Natural killer cell (primary cell): Measurements from ENCODE around the gene ERN1. TPM values are rescaled to one million over a fixed set of nuclear protein-coding genes. Genes with fewer than 3 reads are reported as not detected.

Source experiments
- ATAC-seq, 3 donors: fragments of 150-1000 bp in 2 of 3; fragments of 200-7000 bp in 1 of 3; cut with Tn5 transposase; 1 replicate in 1 of 3; 2 replicates in 2 of 3; pipeline ENCODE4 v1.10.0; 2021; ENCODE audit warnings: mild to moderate bottlenecking in 2 of 3, moderate library complexity in 2 of 3
- DNase-seq, 2 donors: peaks; one replicate each; pipeline versions ENCODE4 v3.0.0 to v3.0.0-alpha.2; 2013 to 2021; ENCODE audit warnings: mixed read lengths in 1 of 2
- H3K27ac ChIP-seq: one replicate; pipeline ENCODE4 v1.5.1; 2013; ENCODE audit warnings: mild to moderate bottlenecking, low read length
- H3K27me3 ChIP-seq: one replicate; pipeline ENCODE4 v1.6.1; 2013; ENCODE audit warnings: low read length; ENCODE audit not compliant: control insufficient read depth, insufficient read depth
- H3K36me3 ChIP-seq: one replicate; pipeline ENCODE4 v1.6.1; 2013; ENCODE audit warnings: low read length; ENCODE audit not compliant: control insufficient read depth, insufficient read depth
- H3K4me1 ChIP-seq: one replicate; pipeline ENCODE4 v1.6.1; 2013; ENCODE audit warnings: low read length; ENCODE audit not compliant: control insufficient read depth, insufficient read depth
- H3K4me3 ChIP-seq: one replicate; pipeline ENCODE4 v1.5.1; 2013; ENCODE audit warnings: low read length
- H3K9me3 ChIP-seq: one replicate; pipeline ENCODE4 v1.6.1; 2013; ENCODE audit warnings: low read length; ENCODE audit not compliant: control insufficient read depth, insufficient read depth
- H3K27ac Mint-ChIP-seq, 2 donors: one replicate each; pipeline ENCODE4 v1.8.0; 2022; ENCODE audit warnings: mild to moderate bottlenecking in 2 of 2, mixed read lengths in 2 of 2, moderate library complexity in 1 of 2
- H3K27me3 Mint-ChIP-seq, 2 donors: one replicate each; pipeline ENCODE4 v1.8.0; 2022; ENCODE audit warnings: low read depth in 2 of 2, mixed read lengths in 2 of 2
- H3K36me3 Mint-ChIP-seq: one replicate; pipeline ENCODE4 v1.8.0; 2022; ENCODE audit warnings: mixed read lengths
- H3K4me1 Mint-ChIP-seq, 2 donors: one replicate each; pipeline ENCODE4 v1.8.0; 2022; ENCODE audit warnings: mixed read lengths in 2 of 2
- H3K4me3 Mint-ChIP-seq: one replicate; pipeline ENCODE4 v1.8.0; 2022; ENCODE audit warnings: mild to moderate bottlenecking, moderate library complexity, mixed read lengths
- H3K9me3 Mint-ChIP-seq, 2 donors: one replicate each; pipeline ENCODE4 v1.8.0; 2022; ENCODE audit warnings: mixed read lengths in 2 of 2
- WGBS: methylation state at CpG from one replicate; pipeline ENCODE4 v1.1.7; 2013; ENCODE audit warnings: missing lambda C conversion rate; ENCODE audit not compliant: insufficient coverage; 5-methylcytosine and 5-hydroxymethylcytosine counted together
- intact Hi-C: fragments of 100-400 bp; cut with micrococcal nuclease; formaldehyde crosslinking; loops from one replicate; pipeline ENCODE4 v1.14.2; 2022
- total RNA-seq, 4 donors: library from RNA; stranded (reverse); fragments of 120-200 nt in 1 of 4; gene quantifications; one replicate each; pipeline versions ENCODE4 v1.2.3 to v1.2.4, GENCODE V29; 2013 to 2022
- TF ChIP-seq, protein P1 (sequence below): fragments of 200-600 bp; IDR thresholded peaks from one replicate; pipeline ENCODE4 v1.8.0; 2022; ENCODE audit warnings: antibody characterized with exemption

ERN1 gene
- total RNA-seq, 3 donors from 2014 or later (not counting 1 experiment from before 2014, with no cell fraction given) = 52.9 to 90.5 (median 67.2) TPM

DNA sequence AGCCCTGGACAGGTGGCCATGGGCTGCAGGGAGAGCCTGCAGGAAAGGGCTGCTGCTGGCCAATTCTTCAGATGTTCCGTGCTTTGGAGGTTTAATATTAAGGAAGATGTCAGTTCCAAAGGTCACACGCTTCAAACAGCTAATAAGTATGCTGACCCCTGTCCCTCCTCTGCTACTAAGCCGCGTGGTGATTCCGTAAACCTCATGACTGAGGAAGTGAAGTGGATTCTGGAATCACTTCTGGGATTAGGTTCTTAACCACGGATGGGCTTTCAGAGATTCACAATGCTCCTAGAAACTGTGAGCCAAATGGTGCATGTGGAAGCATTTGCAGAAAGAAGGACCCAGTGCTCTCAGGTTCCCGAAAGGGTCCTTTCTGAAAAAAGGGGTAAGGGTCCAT, 28.5 kb upstream of the ERN1 start:
- Histone ChIP-seq H3K27me3 (no peaks in the 10 kb centered on the region), H3K27ac (no peak overlapping the region), H3K36me3 (peaks cover 7% of the 10 kb centered on the region), H3K4me3 (no peak overlapping the region), H3K4me1 (no peaks in the 10 kb centered on the region), H3K9me3 (no peaks in the 10 kb centered on the region)
- ATAC-seq = no peak
- 85% methylated on average over 7 of the region's 7 CpGs for WGBS
- H3K4me3 Mint-ChIP-seq = no peak overlapping the region
- TF ChIP-seq, protein P1, sequence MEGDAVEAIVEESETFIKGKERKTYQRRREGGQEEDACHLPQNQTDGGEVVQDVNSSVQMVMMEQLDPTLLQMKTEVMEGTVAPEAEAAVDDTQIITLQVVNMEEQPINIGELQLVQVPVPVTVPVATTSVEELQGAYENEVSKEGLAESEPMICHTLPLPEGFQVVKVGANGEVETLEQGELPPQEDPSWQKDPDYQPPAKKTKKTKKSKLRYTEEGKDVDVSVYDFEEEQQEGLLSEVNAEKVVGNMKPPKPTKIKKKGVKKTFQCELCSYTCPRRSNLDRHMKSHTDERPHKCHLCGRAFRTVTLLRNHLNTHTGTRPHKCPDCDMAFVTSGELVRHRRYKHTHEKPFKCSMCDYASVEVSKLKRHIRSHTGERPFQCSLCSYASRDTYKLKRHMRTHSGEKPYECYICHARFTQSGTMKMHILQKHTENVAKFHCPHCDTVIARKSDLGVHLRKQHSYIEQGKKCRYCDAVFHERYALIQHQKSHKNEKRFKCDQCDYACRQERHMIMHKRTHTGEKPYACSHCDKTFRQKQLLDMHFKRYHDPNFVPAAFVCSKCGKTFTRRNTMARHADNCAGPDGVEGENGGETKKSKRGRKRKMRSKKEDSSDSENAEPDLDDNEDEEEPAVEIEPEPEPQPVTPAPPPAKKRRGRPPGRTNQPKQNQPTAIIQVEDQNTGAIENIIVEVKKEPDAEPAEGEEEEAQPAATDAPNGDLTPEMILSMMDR = no peak
- DNase-seq = no peak
- H3K27me3 Mint-ChIP-seq = no peaks in the 10 kb centered on the region
- H3K36me3 Mint-ChIP-seq = peaks cover under 1% of the 10 kb centered on the region
- no peak overlapping the region for H3K27ac Mint-ChIP-seq
- no peaks in the 10 kb centered on the region for H3K4me1 Mint-ChIP-seq
- intact Hi-C loops = no loop called here
- H3K9me3 Mint-ChIP-seq = no peaks in the 10 kb centered on the region

DNA sequence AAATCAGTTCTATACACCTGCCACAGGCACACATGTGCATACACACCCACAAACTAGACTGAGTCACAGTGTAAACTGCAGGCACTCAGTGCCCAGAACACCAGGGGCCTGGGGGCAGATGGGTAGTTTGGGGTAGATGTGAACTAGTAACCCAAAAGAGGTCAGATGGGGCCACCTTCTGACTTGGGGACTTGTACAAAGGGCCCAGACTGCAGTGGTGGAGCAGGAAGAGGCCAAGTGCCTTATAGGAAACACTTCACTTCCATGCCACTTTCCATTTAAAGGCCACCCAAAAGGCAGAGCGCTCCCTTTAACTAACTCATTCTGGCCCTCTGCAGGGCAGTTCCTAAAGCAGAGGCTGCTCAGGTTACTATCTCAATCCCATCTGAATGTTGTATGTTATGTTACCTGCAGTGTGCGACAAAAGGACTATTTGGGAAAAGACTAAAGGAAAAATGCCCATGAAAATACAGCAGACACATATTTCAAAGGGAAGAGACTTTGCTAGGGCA, 27.8 kb upstream of the ERN1 start:
- no peak for ATAC-seq
- TF ChIP-seq, protein P1 = no peak
- 93% methylated on average over 2 of the region's 2 CpGs for WGBS
- H3K27ac ChIP-seq = no peak overlapping the region
- no peak overlapping the region for H3K4me3 ChIP-seq
- intact Hi-C loops = no loop called here
- Mint-ChIP-seq H3K9me3 (no peaks in the 10 kb centered on the region), H3K27ac (no peak overlapping the region), H3K36me3 (peaks cover 7% of the 10 kb centered on the region), H3K27me3 (no peaks in the 10 kb centered on the region), H3K4me3 (no peak overlapping the region), H3K4me1 (no peaks in the 10 kb centered on the region)
- H3K27me3 ChIP-seq = no peaks in the 10 kb centered on the region
- peaks cover 9% of the 10 kb centered on the region for H3K36me3 ChIP-seq
- no peak for DNase-seq
- no peaks in the 10 kb centered on the region for H3K9me3 ChIP-seq
- no peaks in the 10 kb centered on the region for H3K4me1 ChIP-seq

DNA sequence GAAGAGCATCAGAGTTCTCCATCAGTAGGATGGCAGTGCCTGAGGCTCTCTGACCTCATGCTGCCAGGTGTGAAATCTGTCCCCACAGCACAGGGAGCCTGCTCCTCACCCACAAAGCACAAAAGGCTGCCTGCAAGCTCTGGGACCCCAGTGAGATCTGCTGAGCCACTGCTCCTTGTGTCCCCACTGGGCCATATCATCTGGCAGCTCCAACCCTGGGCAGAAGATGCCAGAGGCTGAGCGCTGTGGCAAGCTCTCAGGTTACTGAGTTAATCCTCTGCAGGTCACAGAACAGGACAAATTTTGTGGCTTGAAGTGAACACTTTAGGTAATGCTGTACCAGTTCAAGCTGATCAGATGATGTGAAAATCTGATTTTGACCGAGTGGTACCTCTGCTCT, 26.7 kb upstream of the ERN1 start:
- ATAC-seq (no peak), DNase-seq (no peak)
- Mint-ChIP-seq H3K27ac (no peak overlapping the region), H3K4me3 (no peak overlapping the region), H3K36me3 (peaks cover 10% of the 10 kb centered on the region), H3K4me1 (no peaks in the 10 kb centered on the region), H3K9me3 (no peaks in the 10 kb centered on the region), H3K27me3 (no peaks in the 10 kb centered on the region)
- H3K27ac ChIP-seq = no peak overlapping the region
- 99% methylated on average over 2 of the region's 2 CpGs for WGBS
- intact Hi-C loops = no loop called here
- no peaks in the 10 kb centered on the region for H3K4me1 ChIP-seq
- H3K36me3 ChIP-seq = peaks cover 16% of the 10 kb centered on the region
- TF ChIP-seq, protein P1 = no peak
- H3K9me3 ChIP-seq = no peaks in the 10 kb centered on the region
- no peak overlapping the region for H3K4me3 ChIP-seq
- H3K27me3 ChIP-seq = no peaks in the 10 kb centered on the region
